Stimulated activated CD8-positive, alpha-beta memory T cell treated with anti-CD3 and anti-CD28 coated beads, Interleukin-15, amount 100 ng/mL, for 48 hours (primary cell): ENCODE results near the gene NUCB1.

ENCODE experiments used
- DNase-seq, 2 donors: peaks; one replicate each; pipeline ENCODE4 v3.0.0-alpha.2; 2020; ENCODE audit warnings: low read depth in 2 of 2

Gene NUCB1

GRCh38 chr19:48934837-48935236 lies 34.7 kb downstream of the NUCB1 start:
- DNase-seq: no peak

GRCh38 chr19:48935864-48936263 lies 35.8 kb downstream of the NUCB1 start:
- DNase-seq: no peak

DNA sequence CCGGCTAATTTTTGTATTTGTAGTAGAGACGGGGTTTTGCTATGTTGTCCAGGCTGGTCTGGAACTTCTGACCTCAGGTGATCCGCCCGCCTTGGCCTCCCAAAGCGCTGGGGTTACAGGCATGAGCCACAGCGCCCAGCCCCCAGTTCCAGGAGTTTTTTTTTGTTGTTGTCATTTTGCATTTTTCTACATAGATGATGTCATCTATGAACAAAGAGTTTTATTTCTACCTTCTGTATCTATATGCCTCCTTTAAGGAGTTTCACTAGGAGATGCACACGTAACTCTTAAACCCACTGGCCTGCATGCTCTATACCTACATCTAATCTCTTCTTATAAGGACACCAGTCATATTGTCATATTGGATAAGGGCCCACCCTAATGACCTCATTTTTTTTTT lies 38.1 kb downstream of the NUCB1 start:
- no peak for DNase-seq

GRCh38 chr19:48940902-48941301 lies 40.8 kb downstream of the NUCB1 start:
- no peak for DNase-seq

DNA sequence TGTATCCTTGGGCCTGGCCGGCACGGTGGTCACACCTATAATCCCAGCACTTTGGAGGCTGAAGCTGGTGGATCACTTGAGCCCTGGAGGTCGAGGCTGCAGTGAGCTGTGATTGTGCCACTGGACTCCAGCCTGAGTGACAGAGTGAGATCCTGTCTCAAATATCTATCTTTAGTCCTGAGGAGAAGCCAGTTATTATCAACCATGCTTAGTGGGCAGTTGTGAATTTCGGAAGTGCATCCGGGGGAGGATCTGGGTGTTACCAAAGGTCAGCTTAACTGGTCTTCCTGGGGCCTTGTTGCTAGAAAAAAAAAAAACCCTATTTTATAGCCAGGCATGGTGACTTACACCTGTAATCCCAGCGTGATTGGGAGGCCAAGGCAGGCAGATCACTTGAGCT lies 43.0 kb downstream of the NUCB1 start:
- no peak for DNase-seq

- DNase-seq: no peak
Observed at GRCh38 chr19:48945415-48945814, 45.3 kb downstream of the NUCB1 start.

DNA sequence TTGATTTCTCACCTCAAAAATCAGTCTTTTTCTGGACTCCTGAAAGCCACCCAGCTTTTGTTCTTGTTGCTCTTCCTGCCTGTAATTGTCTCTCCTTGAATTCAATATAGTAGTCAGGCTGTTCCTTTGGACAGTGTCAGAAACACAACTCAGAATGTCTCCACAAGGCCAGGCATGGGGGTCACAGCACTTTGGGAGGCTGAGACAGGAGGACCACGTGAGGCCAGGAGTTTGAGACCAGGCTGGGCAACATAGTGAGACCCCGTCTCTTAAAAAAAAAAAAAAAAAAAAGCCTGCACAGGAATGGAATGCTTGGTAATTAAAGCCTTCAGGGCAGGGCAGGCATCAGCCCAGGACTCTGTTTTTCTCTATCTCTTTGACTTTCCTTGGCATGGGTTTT lies 45.7 kb downstream of the NUCB1 start:
- DNase-seq: no peak

DNA sequence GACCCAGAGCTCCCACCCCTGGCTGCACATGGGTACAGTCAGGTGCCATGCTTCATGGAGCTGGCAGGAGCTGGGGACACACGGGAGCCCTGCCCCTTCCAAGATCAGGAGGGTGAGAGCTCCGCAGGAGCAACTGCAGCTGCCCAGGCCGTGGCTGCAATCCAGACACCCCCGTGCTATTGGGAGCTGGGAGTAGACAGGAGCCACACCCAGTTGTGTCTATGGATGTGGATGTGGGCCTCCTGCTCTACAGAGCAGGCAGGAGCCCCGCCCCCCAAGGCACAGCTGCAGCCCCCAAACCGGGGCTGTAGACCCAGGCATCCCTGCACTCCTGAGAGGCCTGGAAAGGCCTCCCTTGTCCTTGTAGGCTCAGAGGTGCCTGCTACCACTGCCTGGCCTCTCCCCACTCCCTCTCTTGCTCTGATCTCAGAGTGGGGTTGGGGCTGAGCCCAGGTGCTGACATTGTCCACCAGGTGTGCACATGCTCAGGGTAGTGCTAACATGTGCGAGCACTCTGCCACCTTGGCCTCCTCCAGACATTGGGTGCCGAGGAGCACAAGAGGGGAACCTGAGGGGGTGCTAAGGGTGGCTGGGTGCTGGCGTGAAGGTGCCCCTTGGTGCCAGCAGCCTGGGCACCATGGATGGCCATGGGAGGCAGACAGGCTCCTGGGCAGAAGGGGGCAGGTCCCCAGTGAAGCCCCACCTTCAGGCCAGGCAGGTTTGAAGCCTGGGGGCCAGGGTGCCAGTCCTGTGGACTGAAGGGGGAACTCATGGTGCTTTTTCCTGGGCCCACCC lies 46.5 kb downstream of the NUCB1 start:
- no peak for DNase-seq

- DNase-seq: no peak
Observed at GRCh38 chr19:48947258-48947542, 47.1 kb downstream of the NUCB1 start.

GRCh38 chr19:48950159-48950558 lies 50.0 kb downstream of the NUCB1 start:
- DNase-seq: no peak

DNA sequence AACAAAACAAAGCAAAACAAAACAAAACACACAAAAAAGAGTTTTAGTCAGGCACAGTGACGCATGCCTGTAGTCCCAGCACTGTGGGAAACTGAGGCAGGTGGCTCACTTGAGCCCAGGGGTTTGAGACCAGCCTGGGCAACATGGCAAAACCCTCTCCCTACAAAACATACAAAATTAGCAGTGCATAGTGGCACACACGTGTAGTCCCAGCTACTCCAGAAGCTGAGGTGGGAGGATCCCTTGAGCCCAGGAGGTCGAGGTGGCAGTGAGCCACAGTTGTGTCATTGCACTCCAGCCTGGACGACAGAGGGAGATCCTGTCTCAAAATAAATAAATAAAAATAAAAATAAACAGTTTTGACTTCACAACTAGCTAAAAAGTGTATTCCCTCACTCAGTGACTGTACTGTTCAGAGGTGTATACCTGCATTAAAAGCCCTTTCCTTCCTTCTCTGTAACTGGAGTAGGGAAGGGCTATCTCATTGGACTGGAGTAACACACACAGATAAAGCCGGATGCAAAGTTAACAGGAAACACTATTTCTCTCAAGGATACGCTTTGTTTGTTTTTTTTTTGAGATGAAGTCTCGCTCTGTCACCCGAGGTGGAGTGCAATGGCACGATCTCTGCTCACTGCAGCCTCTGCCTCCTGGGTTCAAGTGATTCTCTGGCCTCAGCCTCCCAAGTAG lies 50.9 kb downstream of the NUCB1 start:
- no peak for DNase-seq

DNA sequence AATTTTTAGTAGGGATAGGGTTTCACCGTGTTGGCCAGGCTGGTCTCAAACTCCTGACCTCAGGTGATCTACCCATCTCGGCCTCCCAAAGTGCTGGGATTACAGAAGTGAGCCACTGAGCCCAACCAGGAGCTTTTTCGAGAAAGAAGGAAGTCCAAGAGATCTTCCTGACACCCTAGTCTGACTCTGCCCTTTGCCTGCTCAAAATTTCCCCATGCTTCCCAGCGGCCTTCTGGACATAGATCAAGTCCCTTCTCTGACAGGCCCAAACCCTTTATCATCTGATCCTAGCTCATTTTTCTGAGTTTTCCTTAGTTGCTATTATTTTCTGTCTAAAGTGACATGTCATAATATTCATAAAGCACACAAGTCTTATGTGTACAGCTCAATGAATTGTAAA lies 53.0 kb downstream of the NUCB1 start:
- no peak for DNase-seq

- no peak for DNase-seq
Observed at GRCh38 chr19:48953990-48954594, 54.0 kb downstream of the NUCB1 start.

- peak; percentile 95 to 97 for DNase-seq
Observed at GRCh38 chr19:48954595-48955307, 54.6 kb downstream of the NUCB1 start, which contains the start of gene BAX. Gene BAX (plus strand): TSS chr19:48954875. CDS start chr19:48954929, 54 bp downstream.

DNA sequence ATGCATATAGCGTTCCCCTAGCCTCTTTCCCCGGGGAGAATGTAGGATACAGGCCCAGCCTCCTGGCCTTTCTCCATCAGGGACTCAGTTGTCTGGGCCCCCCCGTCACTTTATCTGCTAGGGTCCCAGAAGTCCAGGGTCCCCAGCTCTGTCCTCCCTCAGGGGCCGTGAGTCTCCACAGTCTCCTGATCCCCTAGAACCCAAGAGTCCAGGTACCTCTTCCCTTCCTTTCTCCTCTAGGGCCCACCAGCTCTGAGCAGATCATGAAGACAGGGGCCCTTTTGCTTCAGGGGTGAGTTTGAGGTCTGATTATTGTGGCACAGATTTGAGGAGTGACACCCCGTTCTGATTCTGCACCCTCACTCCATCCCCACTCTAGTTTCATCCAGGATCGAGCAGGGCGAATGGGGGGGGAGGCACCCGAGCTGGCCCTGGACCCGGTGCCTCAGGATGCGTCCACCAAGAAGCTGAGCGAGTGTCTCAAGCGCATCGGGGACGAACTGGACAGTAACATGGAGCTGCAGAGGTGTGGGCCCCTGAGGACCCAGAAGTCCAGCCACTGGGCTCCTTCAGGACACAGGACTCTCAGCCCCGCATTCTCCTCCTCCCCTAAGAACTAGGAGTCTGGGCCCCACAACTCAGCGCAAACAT lies 55.3 kb downstream of the NUCB1 start:
- DNase-seq: no peak

GRCh38 chr19:48958006-48958405 lies 57.9 kb downstream of the NUCB1 start:
- no peak for DNase-seq

- no peak for DNase-seq
Observed at GRCh38 chr19:48959341-48960239, 59.5 kb downstream of the NUCB1 start.

- no peak for DNase-seq
Observed at GRCh38 chr19:48961051-48961649, 61.0 kb downstream of the NUCB1 start.

DNA sequence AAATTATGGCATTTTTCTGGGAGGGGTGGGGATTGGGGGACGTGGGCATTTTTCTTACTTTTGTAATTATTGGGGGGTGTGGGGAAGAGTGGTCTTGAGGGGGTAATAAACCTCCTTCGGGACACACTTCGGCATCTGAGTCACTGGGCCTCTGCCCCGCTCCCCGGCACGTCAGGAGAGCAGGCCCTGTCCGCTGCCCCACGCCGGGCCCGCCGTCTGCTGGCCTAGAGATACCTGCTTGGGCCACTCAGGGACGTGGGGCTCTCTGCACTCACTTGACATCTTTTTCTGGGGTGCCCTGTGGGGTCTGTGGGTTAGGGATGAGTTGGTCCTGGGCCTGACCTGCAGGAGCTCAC lies 61.5 kb downstream of the NUCB1 start:
- no peak for DNase-seq

DNA sequence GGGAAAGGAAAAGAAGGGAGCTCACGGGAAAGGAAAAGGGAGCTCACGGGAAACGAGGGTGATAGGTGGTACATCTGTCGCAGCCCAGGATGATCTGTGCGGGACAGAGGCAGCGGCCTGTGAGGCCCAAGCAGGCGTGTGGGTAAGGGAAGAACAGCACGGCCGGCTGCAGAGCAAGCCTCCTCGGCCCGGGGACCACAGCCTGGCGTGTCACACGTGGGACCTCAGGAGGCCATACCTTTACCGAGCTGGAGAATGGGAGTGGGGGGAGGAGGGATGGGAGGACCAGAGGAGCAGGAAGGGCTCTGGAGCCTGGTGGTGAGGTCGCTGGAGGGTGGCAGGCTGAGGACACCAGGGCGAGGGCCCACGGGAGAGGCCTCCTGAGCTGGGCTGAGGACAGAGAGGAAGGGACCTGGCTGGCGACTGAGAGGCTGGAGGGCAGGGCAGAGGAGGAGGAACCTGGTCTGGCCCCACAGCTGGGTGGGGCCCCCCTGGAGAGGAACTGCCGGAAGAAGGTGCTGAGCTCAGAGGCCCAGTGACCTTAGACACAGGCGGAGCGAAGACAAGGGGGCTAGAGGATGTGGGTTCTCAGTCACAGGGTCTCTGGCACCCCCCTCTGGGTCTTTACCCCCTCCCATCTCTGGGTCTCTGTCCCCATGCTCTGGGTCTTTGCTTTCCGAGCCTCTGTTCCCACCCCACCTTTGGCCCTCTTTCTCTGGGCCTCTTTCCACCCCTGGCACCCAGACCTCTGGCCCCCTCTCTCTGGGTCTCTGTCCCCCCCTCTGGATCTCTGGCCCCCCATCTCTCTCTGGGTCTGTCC lies 62.1 kb downstream of the NUCB1 start:
- DNase-seq: peak in 1 of 2 donors; percentile 48
